H9 (cell line): ENCODE data around the gene DAZAP1. TPM values are rescaled to one million over a fixed set of nuclear protein-coding genes. Genes with fewer than 3 reads are reported as not detected.

ENCODE experiments used
- DNase-seq: peaks from one replicate; pipeline ENCODE4 v3.0.0-alpha.2; 2017
- H2AFZ ChIP-seq: one replicate; pipeline ENCODE4 v1.6.1; 2013; ENCODE audit warnings: mild to moderate bottlenecking, low read length, control low read depth, moderate library complexity
- H2AK5ac ChIP-seq: 2 replicates; pipeline ENCODE4 v1.6.1; 2013; ENCODE audit warnings: low read length, control low read depth, mixed read lengths; ENCODE audit not compliant: insufficient read length
- H2BK120ac ChIP-seq: one replicate; pipeline ENCODE4 v1.6.1; 2013; ENCODE audit warnings: low read depth, mild to moderate bottlenecking, low read length, control low read depth, inconsistent platforms; ENCODE audit not compliant: poor library complexity, severe bottlenecking
- H2BK12ac ChIP-seq: 2 replicates; pipeline ENCODE4 v1.6.1; 2013; ENCODE audit warnings: low read length, control low read depth, mixed read lengths, low read depth; ENCODE audit not compliant: insufficient read length
- H2BK15ac ChIP-seq: 2 replicates; pipeline ENCODE4 v1.6.1; 2013; ENCODE audit warnings: low read depth, low read length, control low read depth
- H2BK20ac ChIP-seq: one replicate; pipeline ENCODE4 v1.6.1; 2013; ENCODE audit warnings: low read depth, mild to moderate bottlenecking, low read length, control low read depth, inconsistent platforms; ENCODE audit not compliant: poor library complexity, severe bottlenecking
- H2BK5ac ChIP-seq: 2 replicates; pipeline ENCODE4 v1.6.1; 2013; ENCODE audit warnings: low read length, control low read depth, mixed read lengths; ENCODE audit not compliant: insufficient read length
- H3K14ac ChIP-seq: 2 replicates; pipeline ENCODE4 v1.6.1; 2013; ENCODE audit warnings: low read length, control low read depth; ENCODE audit not compliant: insufficient read depth
- H3K18ac ChIP-seq: 2 replicates; pipeline ENCODE4 v1.6.1; 2013; ENCODE audit warnings: low read depth, mild to moderate bottlenecking, mixed read lengths, low read length, control low read depth; ENCODE audit not compliant: insufficient read length
- H3K23ac ChIP-seq: 2 replicates; pipeline ENCODE4 v1.6.1; 2013; ENCODE audit warnings: low read length, control low read depth, mixed read lengths, low read depth; ENCODE audit not compliant: insufficient read length
- H3K23me2 ChIP-seq: 2 replicates; pipeline ENCODE4 v1.6.1; 2013; ENCODE audit warnings: low read depth, mild to moderate bottlenecking, mixed read lengths, low read length, control low read depth; ENCODE audit not compliant: insufficient read length, poor library complexity, severe bottlenecking
- H3K27ac ChIP-seq: 2 replicates; pipeline ENCODE4 v1.5.1; 2013; ENCODE audit warnings: low read length, control low read depth, mixed read lengths, low read depth; ENCODE audit not compliant: insufficient read length
- H3K27me3 ChIP-seq: 2 replicates; pipeline ENCODE4 v1.6.1; 2013; ENCODE audit warnings: low read length, control low read depth, inconsistent platforms; ENCODE audit not compliant: insufficient read depth
- H3K4ac ChIP-seq: 2 replicates; pipeline ENCODE4 v1.6.1; 2013; ENCODE audit warnings: low read depth, mild to moderate bottlenecking, control low read depth, inconsistent platforms, low read length, moderate library complexity
- H3K4me1 ChIP-seq: 2 replicates; pipeline ENCODE4 v1.6.1; 2013; ENCODE audit warnings: low read length, control low read depth, inconsistent platforms; ENCODE audit not compliant: insufficient read depth
- H3K4me2 ChIP-seq: 2 replicates; pipeline ENCODE4 v1.6.1; 2013; ENCODE audit warnings: low read length, control low read depth, mixed read lengths; ENCODE audit not compliant: insufficient read length, insufficient read depth
- H3K56ac ChIP-seq: 2 replicates; pipeline ENCODE4 v1.6.1; 2013; ENCODE audit warnings: low read depth, mild to moderate bottlenecking, mixed read lengths, low read length, control low read depth; ENCODE audit not compliant: insufficient read length
- H3K79me1 ChIP-seq: 2 replicates; pipeline ENCODE4 v1.6.1; 2013; ENCODE audit warnings: low read depth, mild to moderate bottlenecking, moderate library complexity, low read length, control low read depth, inconsistent platforms; ENCODE audit not compliant: insufficient read depth, poor library complexity, severe bottlenecking
- H3K79me2 ChIP-seq: 2 replicates; pipeline ENCODE4 v1.6.1; 2013; ENCODE audit warnings: low read length, control low read depth, inconsistent platforms; ENCODE audit not compliant: insufficient read depth
- H3K9ac ChIP-seq: 2 replicates; pipeline ENCODE4 v1.6.1; 2013; ENCODE audit warnings: low read length, control low read depth, mixed read lengths; ENCODE audit not compliant: insufficient read length; ENCODE audit errors: extremely low read depth
- H3K9me3 ChIP-seq: one replicate; pipeline ENCODE4 v1.6.1; 2013; ENCODE audit warnings: low read depth, low read length, inconsistent platforms; ENCODE audit not compliant: control insufficient read depth
- H3T11ph ChIP-seq: one replicate; pipeline ENCODE4 v1.6.1; 2013; ENCODE audit warnings: mild to moderate bottlenecking, low read length, control low read depth, inconsistent platforms
- H4K20me1 ChIP-seq: one replicate; pipeline ENCODE4 v1.6.1; 2013; ENCODE audit not compliant: control insufficient read depth, insufficient read length, insufficient read depth
- H4K5ac ChIP-seq: 2 replicates; pipeline ENCODE4 v1.6.1; 2013; ENCODE audit warnings: low read depth, mild to moderate bottlenecking, mixed read lengths, low read length, control low read depth; ENCODE audit not compliant: insufficient read length
- H4K8ac ChIP-seq: replicated peaks from 2 replicates; pipeline ENCODE4 v1.6.1; 2013; ENCODE audit warnings: low read length, control low read depth, mixed read lengths, low read depth; ENCODE audit not compliant: insufficient read length
- H4K91ac ChIP-seq: 2 replicates; pipeline ENCODE4 v1.6.1; 2013; ENCODE audit warnings: low read depth, mild to moderate bottlenecking, moderate library complexity, mixed read lengths, low read length, control low read depth; ENCODE audit not compliant: insufficient read length
- H3K27ac Mint-ChIP-seq, 3 experiments: 2 replicates in 2 of 3; 3 replicates in 1 of 3; pipeline ENCODE4 v1.8.0; 2020 to 2021; ENCODE audit warnings: mixed read lengths in 3 of 3, mild to moderate bottlenecking in 1 of 3, moderate library complexity in 1 of 3
- H3K27me3 Mint-ChIP-seq: 2 replicates; pipeline ENCODE4 v1.8.0; 2021; ENCODE audit warnings: low read depth, mild to moderate bottlenecking, moderate library complexity, mixed read lengths
- H3K36me3 Mint-ChIP-seq, 3 experiments: 2 replicates in 2 of 3; 3 replicates in 1 of 3; pipeline ENCODE4 v1.8.0; 2020 to 2021; ENCODE audit warnings: low read depth in 3 of 3, mixed read lengths in 3 of 3; ENCODE audit not compliant: insufficient read depth in 1 of 3
- H3K4me1 Mint-ChIP-seq, 2 experiments: 2 replicates each; pipeline ENCODE4 v1.8.0; 2020; ENCODE audit warnings: mixed read lengths in 2 of 2
- H3K4me3 Mint-ChIP-seq, 2 experiments: 2 replicates in 1 of 2; 3 replicates in 1 of 2; pipeline ENCODE4 v1.8.0; 2020 to 2021; ENCODE audit warnings: mild to moderate bottlenecking in 2 of 2, mixed read lengths in 2 of 2, moderate library complexity in 1 of 2
- H3K9me3 Mint-ChIP-seq, 2 experiments: 2 replicates in 1 of 2; 3 replicates in 1 of 2; pipeline ENCODE4 v1.8.0; 2020; ENCODE audit warnings: mild to moderate bottlenecking in 2 of 2, mixed read lengths in 2 of 2, moderate library complexity in 1 of 2
- CTCF ChIP-seq: fragments of 200-600 bp; sonication (generic); conservative IDR thresholded peaks from 3 replicates; pipeline ENCODE4 v1.8.0; 2021; ENCODE audit warnings: antibody characterized with exemption, mild to moderate bottlenecking
- WGBS: extraction: QIAGEN DNeasy Blood & Tissue Kit; methylation state at CpG from one replicate; pipeline ENCODE4 v1.1.7; 2013; ENCODE audit warnings: missing lambda C conversion rate, low lambda C conversion rate, mixed read lengths; ENCODE audit not compliant: insufficient read length; ENCODE audit errors: extremely low coverage; 5-methylcytosine and 5-hydroxymethylcytosine counted together
- total RNA-seq: library from RNA; stranded (reverse); gene quantifications from 2 replicates; pipeline ENCODE4 v1.2.1, GENCODE V29; 2021

The DAZAP1 gene
- total RNA-seq, 1 experiment from 2014 or later: 265 TPM

GRCh38 chr19:1401138-1401888, 6.1 kb upstream of the DAZAP1 start, which contains the start of gene GAMT:
Gene GAMT, minus strand, starts transcription at chr19:1401542. Its CDS starts 66 bp downstream, at chr19:1401476.
- H3K4me1 Mint-ChIP-seq: peaks cover 3 to 11% of the 10 kb centered on the region in 2 experiments

More at GRCh38 chr19:1401138-1401888, 6.1 kb upstream of the DAZAP1 start, which contains the start of gene GAMT:
- Histone ChIP-seq H3K14ac (no peak within 1 kb of the TSS), H4K20me1 (no peaks in the 10 kb centered on the region), H3K79me1 (no peaks in the 10 kb centered on the region), H2BK5ac (no peak within 1 kb of the TSS), H4K91ac (no peak within 1 kb of the TSS), H3K56ac (no peak within 1 kb of the TSS), H2AFZ (no peak within 1 kb of the TSS), H4K8ac (no peak within 1 kb of the TSS), H3K4me2 (peak within 1 kb of the TSS; percentile 38), H2AK5ac (no peak within 1 kb of the TSS), H3K18ac (no peak within 1 kb of the TSS), H4K5ac (no peak within 1 kb of the TSS), H2BK12ac (no peak within 1 kb of the TSS), H3K4me1 (no peaks in the 10 kb centered on the region), H2BK120ac (no peak within 1 kb of the TSS), H3K4ac (no peak within 1 kb of the TSS), H3K9ac (no peak within 1 kb of the TSS), H3K23ac (no peak within 1 kb of the TSS), H3K9me3 (no peaks in the 10 kb centered on the region), H3K27me3 (no peaks in the 10 kb centered on the region), H2BK15ac (no peak within 1 kb of the TSS), H3K79me2 (no peaks in the 10 kb centered on the region), H3K23me2 (no peaks in the 10 kb centered on the region), H3T11ph (no peak within 1 kb of the TSS), H3K27ac (no peak within 1 kb of the TSS), H2BK20ac (no peak within 1 kb of the TSS)
- no CpG with 5 or more reads among the region's 87 CpGs for WGBS
- TF ChIP-seq CTCF: peak; percentile 47; the same call in 2 of the 3 replicates
- peaks cover 13% of the 10 kb centered on the region for H3K27me3 Mint-ChIP-seq
- no peaks in the 10 kb centered on the region for H3K9me3 Mint-ChIP-seq
- H3K27ac Mint-ChIP-seq: no peak within 1 kb of the TSS
- H3K4me3 Mint-ChIP-seq: peak within 1 kb of the TSS; percentile 64 to 77
- peaks cover 0 to 8% (median 6%) of the 10 kb centered on the region in 3 experiments; a peak in 3 of 7 replicates for H3K36me3 Mint-ChIP-seq
- no peak for DNase-seq
